ENCODE data around the gene CCDC82.

CCDC82 gene

GRCh38 chr11:96358321-96358720 lies 31.4 kb downstream of the CCDC82 start:
- no peak for DNase-seq

- no peak for DNase-seq
Observed at GRCh38 chr11:96357794-96358193, 31.9 kb downstream of the CCDC82 start.

- peak; percentile 16 to 55 for DNase-seq
Observed at GRCh38 chr11:96356848-96357247, 32.9 kb downstream of the CCDC82 start.

- DNase-seq, result peak; percentile 88 to 92
Observed at GRCh38 chr11:96342961-96343711, 46.6 kb downstream of the CCDC82 start, which contains the start of gene MAML2. MAML2 (minus strand) TSS chr11:96343195; CDS start chr11:96341895, 1,300 bp downstream.

GRCh38 chr11:96342014-96342960 lies 47.4 kb downstream of the CCDC82 start:
- DNase-seq, result no peak

- no peak for DNase-seq
Observed at GRCh38 chr11:96341211-96342013, 48.3 kb downstream of the CCDC82 start.

GRCh38 chr11:96340555-96340885 lies 49.2 kb downstream of the CCDC82 start:
- no peak for DNase-seq

- DNase-seq, result no peak
Observed at GRCh38 chr11:96339706-96340554, 49.8 kb downstream of the CCDC82 start.

- DNase-seq, result no peak
Observed at GRCh38 chr11:96338910-96339705, 50.6 kb downstream of the CCDC82 start.

- no peak for DNase-seq
Observed at GRCh38 chr11:96337541-96338431, 51.9 kb downstream of the CCDC82 start.

- no peak for DNase-seq
Observed at GRCh38 chr11:96335388-96335787, 54.3 kb downstream of the CCDC82 start.

GRCh38 chr11:96334219-96334618 lies 55.5 kb downstream of the CCDC82 start:
- DNase-seq, result no peak

- DNase-seq, result no peak
Observed at GRCh38 chr11:96333191-96333719, 56.5 kb downstream of the CCDC82 start.

GRCh38 chr11:96332126-96332771 lies 57.5 kb downstream of the CCDC82 start:
- DNase-seq, result no peak

- no peak for DNase-seq
Observed at GRCh38 chr11:96331699-96332116, 58.0 kb downstream of the CCDC82 start.

- no peak for DNase-seq
Observed at GRCh38 chr11:96330511-96330859, 59.2 kb downstream of the CCDC82 start.

- no peak for DNase-seq
Observed at GRCh38 chr11:96329855-96330510, 59.7 kb downstream of the CCDC82 start.

GRCh38 chr11:96329419-96329818 lies 60.3 kb downstream of the CCDC82 start:
- DNase-seq, result no peak
